Anterior cingulate cortex (tissue), 58 donors: ENCODE results near the gene LRRC34.

Source experiments
- DNase-seq, 58 donors: peaks; one replicate each; lab custom pipeline; 2025; lab: John Stamatoyannopoulos, UW

LRRC34 gene

DNA sequence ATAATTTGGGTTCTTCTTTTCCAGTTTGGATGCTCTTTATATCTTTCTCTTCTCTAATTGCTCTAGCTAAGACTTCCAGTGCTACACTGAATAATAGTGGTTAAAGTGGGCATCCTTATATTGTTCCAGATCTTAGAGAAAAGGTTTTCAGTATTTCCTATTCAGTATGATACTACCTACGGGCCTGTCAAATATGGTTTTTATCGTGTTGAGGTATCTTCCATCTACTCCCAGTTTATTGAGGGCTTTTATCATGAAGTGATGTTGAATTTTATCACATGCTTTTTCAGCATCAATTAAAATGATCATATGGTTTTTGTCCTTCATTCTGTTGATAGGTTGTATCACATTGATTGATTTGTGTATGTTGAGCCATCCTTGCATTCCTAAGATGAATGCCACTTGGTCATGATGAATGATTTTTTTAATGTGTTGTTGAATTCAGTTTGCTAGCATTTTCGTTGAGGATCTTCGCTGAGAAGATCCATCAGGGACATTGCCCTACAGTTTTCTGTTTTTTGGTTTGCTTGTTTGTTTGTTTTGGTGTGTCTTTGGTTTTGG, 3.0 kb upstream of the LRRC34 start:
- DNase-seq = no peak

DNA sequence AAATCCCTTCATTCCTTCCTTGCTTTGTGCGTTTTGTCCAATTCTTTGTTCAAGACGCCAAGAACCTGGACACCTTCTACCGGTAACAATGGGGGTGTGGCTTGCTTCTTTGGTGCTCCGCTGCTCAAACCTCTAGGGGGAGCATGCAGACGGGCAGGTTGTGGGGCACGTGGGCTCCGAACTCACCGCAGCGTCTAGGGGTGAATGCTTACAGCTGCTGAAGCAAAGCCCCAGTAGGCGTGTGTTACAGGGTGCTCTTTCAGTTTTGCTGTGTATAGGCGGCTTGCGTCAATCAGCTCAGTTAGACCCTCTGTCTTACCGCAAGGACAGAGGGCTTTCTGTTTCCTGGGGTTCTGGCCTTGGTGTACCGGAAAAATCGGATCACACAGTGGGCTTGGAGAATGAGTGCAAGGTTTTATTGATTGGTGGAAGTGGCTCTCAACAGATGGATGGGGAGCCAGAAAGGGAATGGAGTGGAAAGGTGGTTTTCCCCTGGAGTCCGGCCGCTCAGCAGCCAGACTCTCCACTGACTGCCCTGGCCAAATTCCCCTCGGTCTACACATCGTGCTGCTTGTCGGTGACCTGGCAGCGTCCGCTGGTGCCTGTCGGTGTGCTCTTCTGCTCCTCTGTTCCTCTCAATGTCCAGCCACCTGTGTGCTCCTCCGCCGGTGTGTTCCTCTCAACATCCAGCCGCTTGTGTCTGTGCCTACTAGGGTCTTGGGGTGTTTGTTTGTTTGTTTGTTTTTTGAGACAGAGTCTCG, 1.2 kb upstream of the LRRC34 start:
- DNase-seq = no peak

DNA sequence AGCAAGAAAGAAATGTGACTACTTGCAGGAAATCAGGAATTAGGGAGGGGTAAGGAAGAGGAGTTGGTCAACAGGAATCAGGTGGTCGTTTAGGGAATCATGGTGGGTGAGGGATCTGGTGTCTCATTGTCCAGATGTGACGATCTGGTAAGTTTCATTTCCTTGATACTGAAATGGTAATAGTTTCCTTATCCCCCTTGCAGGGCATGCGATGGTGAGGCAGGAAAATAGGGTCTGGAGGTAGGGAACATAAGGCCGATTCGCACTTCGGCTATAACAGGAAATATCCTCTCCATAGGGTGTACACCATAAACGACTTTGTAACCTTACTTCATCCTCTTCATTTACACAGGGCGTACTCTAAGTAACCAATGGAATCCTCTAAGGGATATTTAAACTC, 574 bp upstream of the LRRC34 start:
- DNase-seq = no peak

DNA sequence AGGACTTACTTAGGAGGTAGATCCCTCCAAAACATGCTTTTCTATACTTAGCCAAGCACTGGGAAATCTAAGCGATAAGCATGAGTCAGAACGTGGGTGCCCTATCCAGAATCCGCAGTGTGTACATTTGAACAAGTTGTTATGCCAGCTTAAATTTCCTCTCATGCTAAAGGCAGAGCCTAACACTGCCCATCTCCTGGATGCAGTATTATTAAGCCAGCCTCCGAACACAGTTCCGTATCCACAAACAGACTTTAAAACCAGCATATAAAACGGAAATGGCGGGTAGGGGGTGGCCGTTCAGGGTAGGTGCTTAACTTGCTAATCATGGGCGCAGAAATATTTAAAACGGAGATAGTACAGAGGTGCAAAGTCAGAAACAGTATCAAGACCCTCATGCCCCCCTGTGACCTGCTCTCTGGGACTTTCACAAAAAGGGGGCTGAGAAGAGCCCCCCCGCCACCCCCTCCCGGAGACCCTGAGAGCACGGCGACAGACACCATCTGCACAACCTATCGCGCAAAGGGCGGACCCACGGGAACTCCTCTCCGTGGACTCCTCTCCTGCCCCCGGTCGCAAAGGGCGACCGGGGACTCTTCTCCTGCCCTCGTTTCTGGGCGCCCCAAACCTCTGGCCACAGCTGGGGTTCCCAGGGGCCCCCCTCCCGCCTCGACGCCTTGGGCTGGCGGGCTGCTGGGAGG, 923 bp downstream of the LRRC34 start:
- peak in 22 of 58 donors; percentile 1 to 55 (median 22) for DNase-seq

DNA sequence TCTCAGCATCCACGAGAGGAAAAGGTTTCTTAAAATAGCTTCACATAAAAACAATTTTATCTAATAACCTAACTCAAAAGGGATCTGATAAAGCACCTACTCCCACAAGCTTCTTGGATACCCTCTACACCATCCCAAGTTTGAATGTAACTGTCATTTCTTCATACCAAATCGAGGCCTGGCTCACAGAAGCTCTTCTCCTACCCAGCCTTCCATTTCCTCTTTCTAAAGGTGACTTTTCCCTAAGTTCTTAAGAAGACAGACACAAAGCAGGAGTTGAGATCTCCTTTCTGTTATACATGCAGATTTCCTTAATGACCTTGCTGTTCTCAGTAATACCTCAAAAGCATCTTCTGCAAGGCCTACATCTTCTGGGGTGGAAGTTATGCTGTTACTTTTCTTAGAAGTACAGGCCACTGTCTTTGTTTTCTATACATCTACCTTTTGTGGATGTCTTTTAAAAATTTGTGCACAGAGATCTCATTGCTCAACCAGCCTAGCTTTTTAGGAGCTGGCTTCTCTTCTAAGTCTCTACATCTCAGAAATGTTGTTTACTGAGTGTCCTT, 3.4 kb downstream of the LRRC34 start:
- DNase-seq = no peak

DNA sequence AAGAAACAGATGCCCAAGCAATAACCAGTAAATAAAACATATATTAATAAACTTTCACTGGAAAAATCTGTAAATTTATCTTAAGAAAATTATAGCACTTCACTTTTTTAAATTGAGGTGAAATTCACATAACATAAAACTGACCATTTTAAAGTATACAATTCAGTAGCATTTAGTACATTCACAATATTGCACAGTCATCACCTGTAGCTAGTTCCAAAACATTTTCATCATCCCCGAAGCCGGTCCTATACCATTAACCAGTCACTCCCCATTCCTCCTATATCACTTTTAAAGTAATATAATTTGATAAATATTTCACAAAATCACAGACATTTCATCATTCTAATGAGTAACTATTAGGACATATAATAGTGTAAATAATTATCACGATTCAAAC, 8.0 kb downstream of the LRRC34 start:
- no peak for DNase-seq

- no peak for DNase-seq
Measured at GRCh38 chr3:169792359-169792758, 20.3 kb downstream of the LRRC34 start.

DNA sequence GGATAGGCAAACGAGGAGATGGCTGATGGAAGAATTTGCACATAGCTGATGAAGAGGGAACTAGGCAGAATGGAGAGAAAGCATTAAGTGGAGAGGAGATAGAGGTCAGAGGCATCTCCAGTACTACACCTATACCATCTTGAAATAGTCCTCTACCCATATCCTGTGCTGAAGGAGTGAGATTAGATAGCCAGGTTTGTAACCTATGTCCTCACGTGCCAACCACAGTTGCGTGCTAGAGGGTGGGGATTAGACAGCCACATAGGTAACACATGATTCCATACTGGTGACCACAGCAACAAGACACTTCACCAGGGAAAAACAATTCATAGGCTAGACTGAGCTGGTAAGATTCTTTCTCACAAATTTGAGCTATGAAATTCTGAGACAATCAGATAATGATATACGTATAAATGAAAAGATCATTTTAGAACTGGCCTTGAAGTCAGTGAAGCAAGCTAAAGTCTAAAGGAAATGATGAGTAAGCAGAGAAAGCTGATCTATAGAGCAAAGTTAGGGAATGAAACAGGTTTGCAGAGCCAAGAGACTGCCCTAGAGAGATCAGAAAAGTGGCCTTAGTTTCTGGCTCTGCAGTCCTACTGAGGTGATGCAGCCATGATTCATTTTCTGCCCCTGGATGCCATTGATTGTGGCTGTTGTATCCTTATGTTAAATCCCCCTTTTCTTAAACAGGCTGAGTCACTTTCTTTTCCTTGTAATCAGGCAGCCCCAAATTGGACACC, 21.8 kb downstream of the LRRC34 start:
- DNase-seq = no peak

- no peak for DNase-seq
Measured at GRCh38 chr3:169790219-169790618, 22.5 kb downstream of the LRRC34 start.

- no peak for DNase-seq
Measured at GRCh38 chr3:169787791-169788190, 24.9 kb downstream of the LRRC34 start.

- no peak for DNase-seq
Measured at GRCh38 chr3:169787120-169787519, 25.6 kb downstream of the LRRC34 start.

GRCh38 chr3:169781209-169781855, 31.4 kb downstream of the LRRC34 start:
- DNase-seq = no peak

DNA sequence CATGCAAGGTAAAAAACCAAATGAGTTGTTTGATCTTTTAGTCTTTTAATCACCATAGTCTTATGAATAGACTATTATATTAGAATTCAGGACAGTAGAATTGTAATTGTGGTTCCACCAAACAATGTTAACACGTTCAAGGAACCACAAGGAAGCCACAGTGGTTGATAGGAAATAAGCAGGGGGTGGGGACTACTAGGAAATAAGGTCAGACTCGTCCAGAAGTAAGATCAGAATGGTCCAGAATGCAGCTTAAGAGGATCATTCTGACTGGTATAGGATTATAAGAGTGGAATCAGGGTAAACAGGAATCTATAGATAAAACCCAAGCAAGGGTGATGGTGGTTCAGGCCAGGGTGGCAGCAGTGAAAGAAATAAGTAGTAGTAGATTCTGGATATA, 32.0 kb downstream of the LRRC34 start:
- DNase-seq = no peak

- no peak for DNase-seq
Measured at GRCh38 chr3:169777822-169778221, 34.9 kb downstream of the LRRC34 start.

DNA sequence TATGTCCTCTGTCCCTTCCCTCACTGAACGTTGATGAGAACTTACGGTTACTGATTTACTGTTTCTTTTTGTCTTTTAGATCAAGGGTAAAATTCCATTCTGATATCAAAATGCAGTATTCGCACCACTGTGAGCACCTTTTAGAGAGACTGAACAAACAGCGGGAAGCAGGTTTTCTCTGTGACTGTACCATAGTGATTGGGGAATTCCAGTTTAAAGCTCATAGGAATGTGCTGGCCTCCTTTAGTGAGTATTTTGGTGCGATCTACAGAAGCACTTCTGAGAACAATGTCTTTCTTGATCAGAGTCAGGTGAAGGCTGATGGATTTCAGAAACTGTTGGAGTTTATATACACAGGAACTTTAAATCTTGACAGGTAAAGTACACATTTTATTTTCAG, 38.5 kb downstream of the LRRC34 start:
- no peak for DNase-seq

- DNase-seq = peak; percentile 48 to 97 (median 90)
Measured at GRCh38 chr3:169772897-169773816, 39.5 kb downstream of the LRRC34 start, which contains the start of gene MYNN. TSS of gene MYNN (plus strand) at chr3:169773396. CDS start at chr3:169774296, 900 bp downstream.

- DNase-seq = peak in 49 of 58 donors; percentile 51 to 91 (median 79)
Measured at GRCh38 chr3:169772305-169772896, 40.3 kb downstream of the LRRC34 start.

DNA sequence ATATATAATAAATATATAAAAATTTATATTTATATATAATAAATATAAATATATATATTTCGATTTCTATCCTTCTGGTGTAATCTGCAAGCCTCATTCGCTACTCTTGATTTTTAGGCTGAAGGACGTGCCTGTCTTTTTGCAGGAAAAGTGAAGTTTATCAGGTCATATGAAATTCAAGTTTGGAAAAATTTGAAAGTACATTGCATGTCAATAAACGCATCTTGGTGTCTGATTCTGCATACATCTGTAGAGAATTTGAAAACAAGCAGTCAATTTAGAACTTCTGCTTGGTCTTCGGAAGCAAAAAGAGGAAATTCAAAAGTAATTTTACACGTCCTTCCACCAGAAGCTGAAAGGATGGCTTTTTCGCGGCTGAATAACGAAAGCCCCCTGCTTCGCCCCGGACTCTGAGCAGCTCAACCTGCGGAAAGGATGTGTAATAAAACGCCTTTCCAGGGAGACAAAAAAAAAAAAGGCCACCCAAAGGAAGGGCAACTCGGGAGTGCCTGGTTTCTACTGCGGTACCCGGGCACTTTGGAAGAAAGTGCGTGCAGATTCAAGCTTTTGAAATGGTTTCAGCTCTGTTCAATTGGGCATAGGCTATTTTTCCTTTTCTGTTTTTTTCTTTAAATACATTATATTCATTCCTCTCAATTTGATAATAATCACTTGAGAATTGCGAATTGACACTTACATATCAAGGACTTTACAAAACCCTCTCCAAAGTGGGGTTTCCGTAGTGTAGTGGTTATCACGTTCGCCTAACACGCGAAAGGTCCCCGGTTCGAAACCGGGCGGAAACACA, 41.0 kb downstream of the LRRC34 start:
- DNase-seq = peak in 42 of 58 donors; percentile 6 to 74 (median 30)
